NOMO-1 treated with DMSO at 0.1 percent for 48 hours (cell line): ENCODE measurements around the gene KRT74.
"Not testable (repeated sequence)": the region's sequence is repeated elsewhere in the genome, so short reads cannot be mapped to it uniquely, and the experiment has no call there.

Experiments used
- DNase-seq: peaks from one replicate; lab custom pipeline; 2025; ENCODE audit not compliant: unreplicated experiment; lab: John Stamatoyannopoulos, UW

The KRT74 gene

DNA sequence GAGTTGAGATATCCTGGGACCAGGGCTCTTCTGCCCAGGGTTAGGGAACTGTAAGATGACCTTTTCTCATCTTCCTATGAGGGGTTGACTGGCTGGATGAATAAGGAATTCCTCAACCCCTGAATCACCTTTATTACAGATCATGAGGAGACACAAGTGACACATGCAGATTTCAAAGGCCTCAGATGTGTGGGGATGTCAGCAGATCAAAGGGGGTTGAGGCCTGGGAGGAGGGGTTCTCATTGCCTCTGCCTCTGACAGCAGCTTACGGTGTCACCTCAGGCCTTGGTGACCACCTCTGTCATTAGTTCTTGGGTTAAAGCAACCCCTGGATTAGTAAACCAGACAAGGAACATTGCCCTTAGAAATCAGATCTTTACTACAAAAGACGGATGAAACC is 29.7 kb upstream of the KRT74 start:
- DNase-seq = no peak

DNA sequence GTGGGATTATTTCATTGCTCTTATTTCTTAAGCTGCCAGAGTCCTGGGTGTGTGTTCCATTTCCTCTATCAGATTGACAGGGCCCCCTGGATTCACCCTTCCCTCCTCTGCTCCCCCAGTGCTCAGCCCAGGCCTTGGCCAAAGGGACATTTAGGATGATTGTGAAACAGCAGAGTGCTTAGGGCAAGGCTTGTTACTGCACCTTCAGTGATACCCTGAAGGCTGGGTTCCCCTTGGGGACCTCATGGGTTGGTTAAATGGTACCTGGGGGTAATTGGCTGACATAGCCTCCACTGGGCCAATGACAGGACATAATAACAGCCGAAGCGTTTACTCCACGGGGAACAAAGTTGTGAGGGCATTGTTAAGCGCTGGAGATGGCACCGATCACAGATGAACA is 28.9 kb upstream of the KRT74 start:
- no peak for DNase-seq

DNA sequence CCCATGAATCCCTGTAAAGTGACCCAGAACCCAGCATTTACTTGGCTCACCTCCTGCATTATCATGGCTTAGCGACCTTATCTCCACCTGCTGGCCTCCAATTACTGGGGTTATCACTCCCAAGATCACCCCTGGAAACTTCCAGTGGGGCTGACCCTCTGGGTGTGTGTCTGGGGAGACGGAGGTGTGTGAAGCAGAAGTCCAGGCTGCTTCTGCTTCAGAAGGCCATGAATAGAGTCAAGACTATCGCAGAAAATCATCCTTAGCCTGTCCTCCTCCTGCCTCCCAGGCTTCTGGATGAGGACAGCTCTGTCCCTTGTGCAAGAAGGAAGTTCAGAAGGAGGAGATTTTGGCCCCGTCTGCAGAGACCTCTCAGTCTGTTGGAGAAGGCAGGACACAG is 28.0 kb upstream of the KRT74 start:
- DNase-seq = no peak

DNA sequence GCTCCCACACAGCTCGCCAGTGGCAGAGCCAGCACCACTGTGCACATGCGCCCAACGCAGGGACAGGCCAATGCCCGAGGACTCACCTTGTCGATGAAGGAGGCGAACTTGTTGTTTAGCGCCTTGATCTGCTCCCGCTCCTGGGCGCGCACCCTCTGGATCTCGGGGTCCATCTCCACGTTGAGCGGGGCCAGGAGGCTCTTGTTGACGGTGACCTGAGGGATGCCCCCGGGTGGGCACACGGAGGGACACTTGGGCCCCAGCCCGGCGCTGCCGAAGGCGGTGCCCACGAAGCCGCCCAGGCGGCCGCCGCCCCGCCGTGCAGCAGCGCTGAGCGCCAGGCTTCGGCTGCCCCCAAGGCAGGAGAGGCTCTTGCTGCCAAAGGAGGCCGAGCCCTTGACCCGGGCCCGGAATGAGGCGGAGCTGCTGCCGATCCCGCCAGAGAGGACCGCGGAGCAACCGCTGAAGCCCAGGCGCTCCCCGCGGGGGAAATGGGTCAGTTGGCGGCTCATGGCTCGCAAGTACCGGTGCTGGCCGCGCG is 27.4 kb upstream of the KRT74 start, which contains the start of gene KRT72:
Gene KRT72, minus strand, starts transcription at position 523 of the 541 bp plus-strand sequence. Its CDS starts 11 bp downstream, at position 512.
- no peak for DNase-seq

DNA sequence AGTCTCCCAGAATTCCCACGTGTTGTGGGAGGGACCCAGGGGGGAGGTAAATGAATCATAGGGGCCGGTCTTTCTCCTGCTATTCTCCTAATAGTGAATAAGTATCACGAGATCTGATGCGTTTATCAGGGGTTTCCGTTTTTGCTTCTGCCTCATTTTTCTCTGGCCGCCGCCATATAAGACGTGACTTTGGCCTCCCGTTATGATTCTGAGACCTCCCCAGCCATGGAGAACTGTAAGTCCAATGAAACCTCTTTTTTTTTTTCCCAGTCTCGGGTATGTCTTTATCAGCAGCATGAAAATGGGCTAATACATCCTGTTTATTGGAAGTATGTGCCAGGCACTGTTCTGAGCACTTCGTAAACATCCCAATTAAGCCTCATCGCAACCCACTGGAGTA is 26.8 kb upstream of the KRT74 start:
- DNase-seq = no peak

DNA sequence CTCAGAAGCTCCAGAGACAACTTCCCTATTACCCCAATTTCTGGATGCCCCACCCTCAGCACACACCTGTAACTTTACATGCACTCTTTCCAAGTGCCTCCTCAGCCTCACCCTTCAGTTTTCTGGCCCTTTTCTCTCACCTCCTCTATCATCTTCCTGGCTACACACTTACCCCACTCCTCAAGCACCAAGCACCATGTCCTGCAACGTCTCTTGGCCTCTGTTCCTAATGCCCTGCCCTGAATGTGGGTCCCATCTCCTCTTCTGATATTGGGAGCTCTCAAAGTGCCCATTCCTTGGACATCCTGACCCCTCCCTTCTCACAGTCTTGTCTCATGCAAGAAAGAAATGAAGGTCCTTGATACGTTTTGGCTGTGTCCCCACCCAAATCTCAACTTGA is 26.4 kb upstream of the KRT74 start:
- DNase-seq = no peak

DNA sequence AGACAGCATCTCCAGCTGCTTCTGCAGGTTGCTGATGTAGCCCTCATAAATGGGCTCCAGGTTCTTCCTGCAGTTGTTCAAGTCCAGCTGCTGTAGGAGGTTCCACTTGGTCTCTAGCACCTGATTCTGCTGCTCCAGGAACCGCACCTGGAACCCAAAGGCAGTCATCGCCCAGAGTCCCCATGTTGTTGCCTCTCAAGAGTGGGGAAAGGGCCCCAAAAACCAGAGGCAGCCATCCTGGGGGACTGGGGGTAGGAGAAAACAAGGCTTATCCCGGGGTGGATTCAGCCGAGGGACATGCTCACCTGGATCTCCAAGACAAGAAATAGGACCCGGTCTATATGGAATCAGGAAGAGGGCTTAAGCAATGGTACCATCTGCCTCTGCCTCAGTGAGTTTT is 25.3 kb upstream of the KRT74 start:
- no peak for DNase-seq

DNA sequence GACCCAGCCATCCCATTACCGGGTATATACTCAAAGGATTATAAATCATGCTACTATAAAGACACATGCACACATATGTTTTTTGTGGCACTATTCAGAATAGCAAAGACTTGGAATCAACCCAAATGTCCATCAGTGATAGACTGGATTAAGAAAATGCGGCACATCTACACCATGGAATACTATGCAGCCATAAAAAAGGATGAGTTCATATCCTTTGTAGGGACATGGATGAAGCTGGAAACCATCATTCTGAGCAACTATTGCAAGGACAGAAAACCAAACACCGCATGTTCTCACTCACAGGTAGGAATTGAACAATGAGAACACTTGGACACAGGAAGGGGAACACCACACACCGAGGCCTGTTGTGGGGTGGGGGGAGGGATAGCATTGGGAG is 20.6 kb upstream of the KRT74 start:
- DNase-seq = not testable (repeated sequence)

DNA sequence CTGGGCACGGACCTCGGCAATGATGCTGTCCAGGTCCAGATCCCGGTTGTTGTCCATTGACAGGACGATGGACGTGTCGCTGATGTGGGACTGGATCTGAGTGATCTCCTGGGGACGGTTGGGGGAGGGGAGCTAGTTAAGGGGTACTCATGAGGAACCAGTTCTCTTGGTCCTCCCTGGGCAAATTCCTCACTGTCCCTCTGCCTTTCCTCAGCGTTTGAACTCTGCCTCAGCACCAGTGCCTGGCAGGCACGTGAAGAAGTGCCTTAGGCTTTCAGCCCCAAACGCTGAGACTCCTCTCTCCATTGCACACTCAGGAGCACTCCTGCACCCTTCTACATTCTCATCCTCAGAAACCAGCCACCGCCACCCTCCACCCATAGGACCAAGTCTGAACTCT is 17.9 kb upstream of the KRT74 start:
- no peak for DNase-seq

DNA sequence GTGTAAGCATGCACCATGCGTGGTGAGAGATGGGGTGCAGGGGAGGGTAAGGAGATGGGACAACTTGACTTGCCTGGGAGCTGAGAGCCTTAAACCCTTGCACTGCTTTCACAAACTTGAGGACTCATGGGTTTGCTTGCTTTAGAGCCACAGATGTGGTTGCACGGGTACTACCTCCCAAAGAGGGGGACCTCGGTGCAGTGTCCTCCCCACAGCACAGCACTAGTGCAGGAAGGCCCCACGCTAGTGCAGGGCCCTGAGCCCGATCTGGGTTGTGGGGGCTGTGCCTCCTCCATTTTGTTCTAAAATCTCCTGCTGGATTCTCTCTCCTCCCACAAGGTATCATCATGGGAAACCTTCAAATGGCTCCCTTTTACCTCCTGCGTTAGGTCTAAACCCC is 16.4 kb upstream of the KRT74 start:
- no peak for DNase-seq

DNA sequence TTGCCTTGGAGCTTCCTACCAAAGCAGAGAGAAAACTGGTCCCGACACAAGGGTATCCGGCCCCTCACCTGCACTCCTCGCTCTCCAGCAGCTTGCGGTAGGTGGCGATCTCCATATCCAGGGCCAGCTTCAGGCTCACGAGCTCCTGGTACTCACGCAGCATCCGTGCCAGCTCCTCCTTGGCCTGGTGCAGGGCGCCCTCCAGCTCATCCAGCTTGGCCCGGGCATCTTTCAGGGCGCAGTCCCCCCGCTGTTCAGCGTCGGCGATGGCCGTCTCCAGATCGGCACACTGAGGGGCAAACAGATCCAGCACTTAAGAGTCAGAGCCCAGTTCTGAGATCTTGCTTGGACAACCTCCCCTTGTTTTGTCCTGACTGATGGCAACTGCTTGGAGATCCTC is 13.9 kb upstream of the KRT74 start:
- no peak for DNase-seq

DNA sequence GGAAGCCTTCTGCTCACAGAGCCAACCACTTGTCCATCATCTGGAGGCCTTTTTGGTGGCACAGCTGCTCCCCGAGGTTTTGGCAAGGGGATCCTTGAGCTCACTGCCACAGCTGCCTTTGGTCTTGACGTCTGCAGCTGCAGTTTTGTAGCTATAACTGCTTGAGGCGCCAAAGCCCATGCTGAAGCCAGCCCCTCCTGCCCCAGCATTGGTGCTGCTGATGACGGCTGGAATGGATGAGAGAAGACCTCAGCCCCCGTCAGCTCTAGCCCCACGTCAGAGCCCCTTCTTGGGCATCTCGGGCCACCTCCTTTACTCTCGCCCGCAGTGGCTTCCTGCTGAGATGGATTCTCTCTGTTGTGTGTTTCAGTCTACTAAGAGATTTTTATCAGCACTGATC is 12.3 kb upstream of the KRT74 start:
- DNase-seq = no peak

DNA sequence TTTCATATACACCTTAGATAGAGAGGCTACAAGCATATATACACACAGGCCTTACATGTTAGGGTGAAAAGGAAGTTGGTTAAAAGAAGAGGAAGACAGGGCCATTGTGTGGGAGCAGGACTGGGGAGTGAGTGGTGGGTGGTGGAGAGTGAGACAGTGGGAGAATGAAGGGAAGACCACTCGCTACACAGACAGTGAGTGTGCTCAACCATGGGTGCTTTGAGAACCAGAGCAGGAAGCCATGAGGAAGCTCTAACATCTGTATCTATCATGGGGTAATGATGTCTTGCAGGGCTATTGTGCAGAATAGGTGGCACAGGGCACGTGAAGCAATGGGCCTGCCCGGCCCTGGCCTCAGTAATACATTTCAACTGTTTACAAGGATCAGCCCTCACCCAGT is 11.4 kb upstream of the KRT74 start:
- DNase-seq = no peak

DNA sequence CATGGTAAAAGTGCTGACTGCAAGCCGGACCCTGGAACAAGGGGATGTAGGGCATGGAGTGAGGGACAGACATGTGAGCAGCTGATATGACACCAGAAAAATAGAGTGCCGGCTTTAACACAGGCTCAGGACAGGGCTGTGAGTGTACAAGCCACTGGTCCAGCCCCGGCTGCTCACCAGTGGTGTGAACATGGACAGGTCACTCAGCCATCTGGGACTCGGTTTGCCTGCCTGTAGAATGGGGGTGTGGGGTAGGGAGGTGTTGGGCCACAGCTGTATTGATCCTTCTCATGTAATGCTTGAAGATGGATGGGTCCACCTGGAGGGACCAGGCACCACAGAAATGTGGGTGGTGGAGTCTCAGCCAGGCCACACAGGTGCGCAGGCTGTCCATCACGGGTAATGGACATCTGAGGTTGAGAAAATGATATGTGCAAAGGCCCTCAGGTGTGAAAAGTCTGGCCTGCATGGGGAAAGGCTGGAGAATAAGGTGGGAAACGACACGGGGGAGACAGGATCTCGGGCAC is 10.6 kb upstream of the KRT74 start:
- no peak for DNase-seq

DNA sequence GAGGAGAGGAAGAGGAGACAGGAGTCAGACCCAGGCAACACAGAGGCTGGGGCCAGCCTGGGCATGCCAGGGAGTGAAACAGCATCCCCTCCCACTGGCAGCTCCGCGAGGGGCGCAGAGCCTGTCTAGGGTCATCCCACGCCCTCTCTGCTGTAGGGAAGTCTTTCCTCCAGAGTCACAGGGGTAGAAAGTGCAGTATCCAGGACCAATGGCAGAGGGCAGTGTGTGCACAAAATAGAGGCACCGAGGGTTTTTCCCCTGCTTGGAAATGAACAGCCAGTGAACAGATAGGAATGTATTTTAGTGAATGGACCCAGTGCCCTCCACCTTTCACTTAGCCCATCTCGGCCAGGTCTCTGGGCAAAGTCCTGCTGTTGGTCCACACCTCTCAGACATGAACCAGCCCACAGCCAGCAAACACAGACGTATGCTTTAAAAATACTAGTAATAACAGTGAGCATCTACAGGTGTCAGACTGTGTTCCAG is 9.4 kb upstream of the KRT74 start:
- DNase-seq = peak; percentile 17

DNA sequence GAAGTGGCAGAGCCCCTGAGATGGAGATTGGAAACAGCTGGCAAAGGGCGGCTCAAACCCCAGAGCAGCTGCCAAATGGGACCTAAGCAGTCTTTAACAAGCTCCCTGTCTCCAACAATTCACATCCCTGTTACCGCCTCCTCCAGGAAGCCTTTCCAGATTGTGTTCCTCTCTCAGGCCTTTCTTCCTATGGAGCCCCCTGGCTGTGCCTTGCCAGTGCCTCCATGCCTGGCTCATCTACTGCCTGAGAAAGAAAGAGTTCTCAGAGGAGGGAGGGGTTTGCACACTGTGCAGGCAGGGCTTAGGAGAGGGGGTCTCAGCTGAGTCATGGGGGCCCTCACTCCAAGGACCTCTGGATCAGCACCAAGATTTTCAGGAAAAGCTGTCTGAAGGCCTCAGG is 8.8 kb upstream of the KRT74 start:
- DNase-seq = no peak

DNA sequence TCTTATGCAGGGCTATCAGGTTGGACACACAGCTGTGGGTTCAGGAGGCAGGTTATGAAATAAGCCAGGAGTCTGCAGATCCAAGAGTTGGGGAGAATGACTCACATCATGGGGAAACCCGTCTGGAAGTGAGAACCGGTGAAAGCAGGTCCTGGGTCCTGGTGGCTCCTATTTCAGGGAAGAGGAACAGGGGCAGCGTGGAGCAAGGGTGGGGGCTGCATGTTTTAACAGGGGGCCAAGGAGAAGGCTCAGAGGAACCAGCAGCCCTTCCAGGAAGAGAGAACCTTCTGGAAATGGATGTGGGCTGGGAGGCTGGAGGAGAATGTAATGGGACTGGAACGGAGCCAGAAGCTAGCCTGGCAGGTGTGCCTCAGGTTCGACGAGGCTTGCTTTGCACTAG is 7.8 kb upstream of the KRT74 start:
- DNase-seq = no peak

DNA sequence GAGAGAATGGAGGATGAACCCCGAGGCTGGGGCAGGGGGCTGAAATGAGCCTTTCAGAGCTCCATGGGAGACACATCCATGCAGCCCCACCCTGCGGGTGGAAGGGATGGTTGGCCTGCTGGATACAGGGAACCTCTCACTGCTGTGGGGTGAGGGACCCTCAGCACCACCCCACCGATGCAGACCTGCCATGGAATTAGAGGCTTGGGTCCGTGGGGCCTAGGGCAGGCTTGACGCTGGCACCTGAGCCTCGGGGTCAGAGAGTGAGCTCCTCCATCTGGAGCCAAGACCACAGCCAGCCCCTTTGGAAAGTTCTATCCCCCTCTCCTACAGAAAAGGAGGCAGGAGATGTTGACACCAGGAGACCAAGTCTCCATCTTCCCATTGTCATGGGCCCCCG is 7.4 kb upstream of the KRT74 start:
- no peak for DNase-seq

DNA sequence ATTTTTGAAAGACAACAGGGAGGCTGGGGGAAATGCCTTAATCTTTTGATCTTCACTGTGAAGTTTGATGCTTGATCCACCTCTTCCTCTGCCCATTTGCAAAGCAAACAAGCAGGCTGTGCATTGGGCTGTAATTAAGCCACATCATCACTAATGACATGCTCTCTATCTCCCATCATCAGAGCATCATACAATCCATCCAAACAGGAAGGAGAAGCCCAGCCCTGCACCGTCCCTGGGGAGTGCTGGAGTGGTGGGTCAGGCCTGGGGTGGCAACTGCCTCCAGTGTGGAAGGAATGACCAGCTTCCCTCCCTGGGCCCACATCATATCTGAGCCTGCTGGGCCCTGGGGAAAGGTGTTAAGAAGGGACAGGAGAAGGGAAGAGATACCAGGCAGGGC is 6.9 kb upstream of the KRT74 start:
- DNase-seq = no peak

DNA sequence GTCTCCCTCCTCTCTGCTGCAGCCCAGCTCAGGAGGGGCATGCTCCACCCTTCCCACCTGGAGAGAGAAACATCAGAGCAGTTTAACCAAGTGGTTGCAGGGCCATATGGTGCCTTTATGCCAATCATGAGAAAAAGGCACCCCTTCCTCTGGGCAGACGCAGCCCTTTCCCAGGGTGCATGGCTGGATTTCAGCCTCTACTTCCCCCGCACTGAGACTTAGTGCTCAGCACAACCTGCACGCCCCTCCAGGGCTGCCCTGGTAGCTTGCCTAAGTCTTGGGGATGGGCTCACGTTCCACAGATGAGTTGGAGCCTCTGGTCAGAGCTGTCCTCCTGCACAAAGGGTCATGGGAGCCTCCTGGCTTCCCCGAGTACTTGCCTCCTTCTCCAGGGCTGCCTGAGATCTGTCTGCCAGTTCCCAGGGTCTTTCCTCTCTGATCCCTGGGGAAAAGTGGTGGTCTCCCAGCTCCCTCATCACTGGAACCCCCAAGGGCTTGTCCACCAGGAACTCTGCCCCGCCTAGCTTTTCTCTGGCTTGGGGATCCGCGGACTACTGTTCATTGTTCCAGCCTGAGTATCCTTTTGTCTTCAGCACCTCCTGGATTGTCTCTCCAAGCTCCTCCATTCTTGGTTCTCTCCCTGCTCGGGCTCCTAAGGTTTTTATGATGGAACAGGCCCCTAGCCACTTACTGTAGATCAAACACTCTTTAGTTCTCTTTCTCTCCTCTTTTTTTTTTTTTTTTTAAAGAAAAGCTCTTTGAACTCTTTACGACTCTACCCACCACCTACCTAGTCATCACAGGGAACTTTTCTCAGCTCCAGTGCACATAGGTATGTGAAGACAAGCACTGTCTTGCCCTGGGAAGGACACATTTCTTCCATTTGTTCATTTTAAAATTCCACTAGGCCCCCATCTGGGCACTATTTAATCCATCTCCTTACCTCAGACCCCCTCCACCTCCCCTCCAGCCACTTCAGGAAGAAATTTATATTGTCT is 6.1 kb upstream of the KRT74 start:
- no peak for DNase-seq

DNA sequence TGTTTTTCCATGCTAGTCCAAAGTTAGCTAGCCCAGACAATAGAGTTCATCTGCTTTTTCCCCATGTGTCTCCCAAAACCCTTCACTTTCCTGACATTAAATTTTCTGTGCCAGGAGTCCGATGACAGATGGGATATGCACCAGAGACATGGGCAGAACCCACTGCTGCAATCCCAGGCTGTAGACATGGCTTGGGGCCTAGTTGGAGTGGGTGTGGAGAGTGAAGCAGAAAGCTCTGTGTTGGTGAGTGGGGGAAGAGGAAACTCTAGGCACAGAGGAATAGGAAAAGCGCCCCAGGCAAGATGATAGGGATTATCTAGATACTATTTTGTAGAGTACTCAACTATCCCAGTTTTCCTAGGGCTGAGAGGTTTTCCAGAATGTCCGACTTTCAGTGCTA is 4.8 kb upstream of the KRT74 start:
- no peak for DNase-seq

DNA sequence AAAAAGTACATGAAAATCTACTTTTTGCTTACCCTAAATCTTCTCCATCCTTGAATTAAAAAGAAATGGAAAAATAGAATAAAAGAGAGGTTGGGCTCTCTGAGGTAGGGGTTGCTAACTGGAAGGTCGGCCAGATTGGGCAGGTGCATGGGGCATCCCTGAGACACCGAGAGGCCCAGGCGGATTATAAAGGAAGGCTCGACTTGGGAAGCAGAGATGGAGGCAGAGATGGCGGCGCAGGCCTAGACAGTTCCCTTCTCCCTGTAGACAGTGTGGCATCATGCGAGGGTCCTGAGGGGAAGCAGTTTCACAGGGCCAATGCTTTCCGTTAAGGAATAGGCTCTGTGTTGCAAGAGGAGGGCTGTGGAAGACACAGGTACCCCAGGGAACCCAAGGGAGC is 3.7 kb upstream of the KRT74 start:
- DNase-seq = no peak
